NOMO-1 (cell line): ENCODE measurements around the gene ZNF665.
"Not testable (repeated sequence)": the region's sequence is repeated elsewhere in the genome, so short reads cannot be mapped to it uniquely, and the experiment has no call there.

ENCODE experiments used
- DNase-seq, 2 experiments: peaks; one replicate each; lab custom pipeline; 2025; ENCODE audit not compliant: unreplicated experiment in 2 of 2; lab: John Stamatoyannopoulos, UW

Gene ZNF665

GRCh38 chr19:53192771-53193534, at the start of gene ZNF665:
Gene ZNF665, minus strand, starts transcription at chr19:53193358. Its CDS starts 10,460 bp downstream, at chr19:53182898.
- DNase-seq = peak; percentile 87 to 94

GRCh38 chr19:53237114-53237777, 44.1 kb upstream of the ZNF665 start:
- DNase-seq = no peak

- DNase-seq = no peak
Observed at GRCh38 chr19:53224606-53225005, 31.4 kb upstream of the ZNF665 start.

GRCh38 chr19:53222716-53223115, 29.6 kb upstream of the ZNF665 start:
- not testable (repeated sequence) for DNase-seq

GRCh38 chr19:53212703-53213320, 19.7 kb upstream of the ZNF665 start:
- DNase-seq = no peak

- DNase-seq = not testable (repeated sequence)
Observed at GRCh38 chr19:53211554-53211953, 18.4 kb upstream of the ZNF665 start.

GRCh38 chr19:53196777-53197396, 3.7 kb upstream of the ZNF665 start:
- DNase-seq = peak; percentile 74 to 79

GRCh38 chr19:53195265-53195903, 2.2 kb upstream of the ZNF665 start:
- peak; percentile 37 to 72 for DNase-seq

GRCh38 chr19:53193535-53194222, 521 bp upstream of the ZNF665 start:
- DNase-seq = no peak

GRCh38 chr19:53190253-53190652, 2.9 kb downstream of the ZNF665 start:
- no peak for DNase-seq

- DNase-seq = not testable (repeated sequence)
Observed at GRCh38 chr19:53189691-53190198, 3.4 kb downstream of the ZNF665 start.

GRCh38 chr19:53185155-53185882, 7.8 kb downstream of the ZNF665 start:
- not testable (repeated sequence) for DNase-seq

GRCh38 chr19:53183146-53183764, 9.9 kb downstream of the ZNF665 start:
- no peak for DNase-seq

- no peak for DNase-seq
Observed at GRCh38 chr19:53182202-53182601, 11.0 kb downstream of the ZNF665 start.

GRCh38 chr19:53177986-53178385, 15.2 kb downstream of the ZNF665 start:
- no peak for DNase-seq

GRCh38 chr19:53172889-53173288, 20.3 kb downstream of the ZNF665 start:
- no peak for DNase-seq

GRCh38 chr19:53165691-53166091, 27.5 kb downstream of the ZNF665 start:
- no peak for DNase-seq

GRCh38 chr19:53161123-53161522, 32.0 kb downstream of the ZNF665 start:
- no peak for DNase-seq

- no peak for DNase-seq
Observed at GRCh38 chr19:53160350-53160749, 32.8 kb downstream of the ZNF665 start.
